Smooth muscle cell (in vitro differentiated cells): ENCODE data around the gene MFSD11. TPM values are rescaled to one million over a fixed set of nuclear protein-coding genes. Genes with fewer than 3 reads are reported as not detected.
"Not testable (repeated sequence)": the region's sequence is repeated elsewhere in the genome, so short reads cannot be mapped to it uniquely, and the experiment has no call there.

Source experiments
- DNase-seq: peaks from one replicate; lab custom pipeline; 2025; ENCODE audit not compliant: unreplicated experiment; lab: John Stamatoyannopoulos, UW
- H2AFZ ChIP-seq: fragments of 200-600 bp; sonication (generic); 2 replicates; pipeline ENCODE4 v1.6.0; 2016; ENCODE audit warnings: antibody characterized with exemption, low read depth, mild to moderate bottlenecking
- H3F3A ChIP-seq: fragments of 200-600 bp; sonication (generic); 2 replicates; pipeline ENCODE4 v1.6.0; 2017; ENCODE audit warnings: antibody characterized with exemption, low read depth
- H3K27ac ChIP-seq: fragments of 200-600 bp; sonication (generic); 2 replicates; pipeline ENCODE4 v1.5.1; 2016; ENCODE audit warnings: low read depth, mild to moderate bottlenecking
- H3K27me3 ChIP-seq: fragments of 200-600 bp; sonication (generic); 2 replicates; pipeline ENCODE4 v1.6.1; 2016; ENCODE audit warnings: low read depth, mild to moderate bottlenecking
- H3K36me3 ChIP-seq: fragments of 200-600 bp; sonication (generic); 2 replicates; pipeline ENCODE4 v1.5.1; 2016; ENCODE audit warnings: low read depth
- H3K4me1 ChIP-seq: fragments of 200-600 bp; sonication (generic); 2 replicates; pipeline ENCODE4 v1.5.1; 2016; ENCODE audit warnings: low read depth
- H3K4me2 ChIP-seq: fragments of 200-600 bp; sonication (generic); 2 replicates; pipeline ENCODE4 v1.6.0; 2016; ENCODE audit warnings: mild to moderate bottlenecking
- H3K4me3 ChIP-seq: fragments of 200-600 bp; sonication (generic); 2 replicates; pipeline ENCODE4 v1.5.1; 2016; ENCODE audit warnings: mild to moderate bottlenecking
- H3K79me2 ChIP-seq: fragments of 200-600 bp; sonication (generic); 2 replicates; pipeline ENCODE4 v1.6.0; 2016; ENCODE audit warnings: low read depth, mild to moderate bottlenecking
- H3K9ac ChIP-seq: fragments of 200-600 bp; sonication (generic); 2 replicates; pipeline ENCODE4 v1.6.0; 2016; ENCODE audit warnings: low read depth
- H3K9me3 ChIP-seq: fragments of 200-600 bp; sonication (generic); replicated peaks from 2 replicates; pipeline ENCODE4 v1.5.1; 2016; ENCODE audit warnings: low read depth
- H4K20me1 ChIP-seq: fragments of 200-600 bp; sonication (generic); 2 replicates; pipeline ENCODE4 v1.6.0; 2016; ENCODE audit warnings: low read depth
- CTCF ChIP-seq: fragments of 200-600 bp; sonication (generic); IDR thresholded peaks from 2 replicates; pipeline ENCODE4 v1.5.1; 2017; ENCODE audit warnings: borderline replicate concordance, mild to moderate bottlenecking, antibody characterized with exemption; ENCODE audit not compliant: insufficient read depth, poor library complexity, severe bottlenecking
- WGBS: methylation state at CpG from one replicate; pipeline ENCODE4 v1.1.7; 2016; ENCODE audit warnings: low lambda C conversion rate; 5-methylcytosine and 5-hydroxymethylcytosine counted together
- polyA plus RNA-seq: library from polyadenylated mRNA; unstranded; fragments of >200 nt; fragmentation: Nextera tagmentation; extraction: Ambion mirVana; gene quantifications from 2 replicates; pipeline ENCODE4 v1.2.1, GENCODE V29; 2016
- total RNA-seq: library from RNA; depleted of rRNA; stranded (reverse); fragments of >200 nt; gene quantifications from 2 replicates; pipeline ENCODE4 v1.2.3, GENCODE V29; 2014

The MFSD11 gene
- total and polyA plus RNA-seq, 2 experiments from 2014 or later: 28.1 to 56.6 TPM

- Histone ChIP-seq H3K4me2 (no peak overlapping the region), H3F3A (no peaks in the 10 kb centered on the region), H3K27me3 (no peaks in the 10 kb centered on the region), H3K9me3 (no peaks in the 10 kb centered on the region), H3K4me1 (no peaks in the 10 kb centered on the region), H2AFZ (no peak overlapping the region), H3K36me3 (no peaks in the 10 kb centered on the region), H3K9ac (no peak overlapping the region), H4K20me1 (no peaks in the 10 kb centered on the region), H3K4me3 (no peak overlapping the region), H3K27ac (no peak overlapping the region), H3K79me2 (no peaks in the 10 kb centered on the region)
- TF ChIP-seq CTCF: no peak
- WGBS: 88% methylated on average over 4 of the region's 4 CpGs
- no peak for DNase-seq
These were observed 73.0 kb downstream of the MFSD11 start for GRCh38 chr17:76810956-76811355.

- 93% methylated on average over 5 of the region's 5 CpGs for WGBS
- H2AFZ ChIP-seq: no peak overlapping the region
These were observed 73.9 kb downstream of the MFSD11 start for GRCh38 chr17:76811834-76812233.

GRCh38 chr17:76812263-76812662 is 74.3 kb downstream of the MFSD11 start:
- no peaks in the 10 kb centered on the region for H3K36me3 ChIP-seq
- no peak overlapping the region for H3K9ac ChIP-seq
- H3K27me3 ChIP-seq: no peaks in the 10 kb centered on the region
- WGBS: 76% methylated on average over 4 of the region's 4 CpGs
- no peak overlapping the region for H3K27ac ChIP-seq
- no peaks in the 10 kb centered on the region for H3K79me2 ChIP-seq
- no peak overlapping the region for H3K4me3 ChIP-seq
- no peaks in the 10 kb centered on the region for H3F3A ChIP-seq
- no peaks in the 10 kb centered on the region for H3K4me1 ChIP-seq
- no peak for TF ChIP-seq CTCF
- H4K20me1 ChIP-seq: no peaks in the 10 kb centered on the region
- H3K9me3 ChIP-seq: no peaks in the 10 kb centered on the region
- H2AFZ ChIP-seq: no peak overlapping the region
- DNase-seq: no peak
- no peak overlapping the region for H3K4me2 ChIP-seq

More at GRCh38 chr17:76811834-76812233, 73.9 kb downstream of the MFSD11 start:
- Histone ChIP-seq H3K4me2 (no peak overlapping the region), H3K79me2 (no peaks in the 10 kb centered on the region), H3F3A (no peaks in the 10 kb centered on the region), H3K36me3 (no peaks in the 10 kb centered on the region), H3K9ac (no peak overlapping the region), H3K9me3 (no peaks in the 10 kb centered on the region), H4K20me1 (no peaks in the 10 kb centered on the region), H3K27ac (no peak overlapping the region), H3K27me3 (no peaks in the 10 kb centered on the region), H3K4me3 (no peak overlapping the region), H3K4me1 (no peaks in the 10 kb centered on the region)
- no peak for TF ChIP-seq CTCF
- no peak for DNase-seq

GRCh38 chr17:76812968-76813367 is 75.0 kb downstream of the MFSD11 start:
- Histone ChIP-seq H3K9me3 (no peaks in the 10 kb centered on the region), H3F3A (no peaks in the 10 kb centered on the region), H3K4me1 (no peaks in the 10 kb centered on the region), H4K20me1 (no peaks in the 10 kb centered on the region), H2AFZ (no peak overlapping the region), H3K27me3 (no peaks in the 10 kb centered on the region), H3K36me3 (no peaks in the 10 kb centered on the region), H3K4me2 (no peak overlapping the region), H3K27ac (no peak overlapping the region), H3K4me3 (no peak overlapping the region), H3K79me2 (no peaks in the 10 kb centered on the region), H3K9ac (no peak overlapping the region)
- TF ChIP-seq CTCF: no peak
- DNase-seq: no peak
- 83% methylated on average over 4 of the region's 4 CpGs for WGBS

- H3K4me1 ChIP-seq, H3K27me3 ChIP-seq, H3K79me2 ChIP-seq, H4K20me1 ChIP-seq, H3K27ac ChIP-seq, H3K9ac ChIP-seq, H2AFZ ChIP-seq, H3K4me2 ChIP-seq, H3K9me3 ChIP-seq, H3K36me3 ChIP-seq, H3F3A ChIP-seq, DNase-seq, H3K4me3 ChIP-seq: not testable (repeated sequence)
- WGBS: 78% methylated on average over 9 of the region's 9 CpGs
These were observed 78.1 kb downstream of the MFSD11 start for GRCh38 chr17:76815907-76816589.
